Right atrium auricular region (tissue), 2 donors: Measurements from ENCODE around the gene RPP25. TPM values are rescaled to one million over a fixed set of nuclear protein-coding genes. Genes with fewer than 3 reads are reported as not detected.
"Not testable (repeated sequence)": the region's sequence is repeated elsewhere in the genome, so short reads cannot be mapped to it uniquely, and the experiment has no call there.

Source experiments
- DNase-seq: peaks from one replicate; pipeline ENCODE4 v3.0.0-alpha.2; 2019; ENCODE audit warnings: low spot score
- H3K27ac ChIP-seq, 2 donors: fragments of 200-600 bp; sonication (generic); 1 replicate in 1 of 2; 2 replicates in 1 of 2; pipeline ENCODE4 v1.5.1; 2016 to 2019
- H3K27me3 ChIP-seq, 2 donors: fragments of 200-600 bp; sonication (generic); one replicate each; pipeline versions ENCODE4 v1.5.1 to v1.6.0; 2017 to 2019
- H3K36me3 ChIP-seq: fragments of 200-600 bp; sonication (generic); one replicate; pipeline ENCODE4 v1.5.1; 2016
- H3K4me1 ChIP-seq, 2 donors: fragments of 200-600 bp; sonication (generic); one replicate each; pipeline versions ENCODE4 v1.5.1 to v1.6.0; 2017 to 2019
- H3K4me3 ChIP-seq, 2 donors: fragments of 200-600 bp; sonication (generic); 1 replicate in 1 of 2; 2 replicates in 1 of 2; pipeline ENCODE4 v1.5.1; 2017 to 2019; ENCODE audit warnings: mild to moderate bottlenecking in 1 of 2, moderate library complexity in 1 of 2
- H3K9me3 ChIP-seq, 2 donors: fragments of 200-600 bp; sonication (generic); one replicate each; pipeline ENCODE4 v1.5.1; 2019
- CTCF ChIP-seq, 2 donors: fragments of 200-600 bp; sonication (generic); IDR thresholded peaks; one replicate each; pipeline ENCODE4 v1.5.1; 2019; ENCODE audit warnings: antibody characterized with exemption in 2 of 2
- total RNA-seq, 2 donors: library from RNA; depleted of rRNA; stranded (reverse); fragments of >200 nt; gene quantifications; one replicate each; pipeline ENCODE4 v1.1.0, GENCODE V29; 2016

RPP25 gene
- total RNA-seq, 2 donors from 2014 or later, result 4.3 to 9.4 TPM

- Histone ChIP-seq H3K27ac (peak overlapping the region in 1 of 2 donors; percentile 27), H3K4me1 (peaks cover 0 to 39% of the 10 kb centered on the region in 2 donors), H3K27me3 (no peaks in the 10 kb centered on the region), H3K9me3 (no peaks in the 10 kb centered on the region), H3K4me3 (no peak overlapping the region), H3K36me3 (peaks cover 20% of the 10 kb centered on the region)
- no peak for TF ChIP-seq CTCF (IDR thresholded peaks at IDR 0.05)
- no peak for DNase-seq
Measured at GRCh38 chr15:74933573-74933972, 23.0 kb downstream of the RPP25 start.

DNA sequence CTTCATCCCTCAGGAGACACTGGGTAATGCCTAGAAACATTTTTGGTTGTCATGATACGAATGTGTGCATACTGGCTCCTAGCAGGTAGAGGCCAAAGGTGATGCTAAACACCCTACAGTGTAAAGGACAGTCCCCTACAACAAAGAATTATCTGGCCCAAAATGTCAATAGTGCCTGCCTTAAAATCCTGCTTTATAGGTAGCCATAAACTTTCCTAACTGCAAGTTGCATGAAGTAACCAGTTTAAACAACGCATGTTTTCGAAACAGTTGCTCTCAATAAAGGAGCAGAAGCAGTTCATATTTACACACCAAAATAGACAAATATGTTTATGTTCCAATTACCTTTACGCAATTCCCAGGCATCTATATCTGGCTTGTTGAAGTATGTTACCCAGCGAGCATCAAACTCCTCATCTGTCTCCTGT, 27.8 kb downstream of the RPP25 start:
- no peak for DNase-seq
- Histone ChIP-seq H3K4me1 (peaks cover 0 to 6% of the 10 kb centered on the region in 2 donors), H3K4me3 (no peak overlapping the region), H3K27ac (no peak overlapping the region), H3K27me3 (no peaks in the 10 kb centered on the region), H3K9me3 (no peaks in the 10 kb centered on the region), H3K36me3 (peaks cover 62% of the 10 kb centered on the region)
- no peak for TF ChIP-seq CTCF (IDR thresholded peaks at IDR 0.05)

DNA sequence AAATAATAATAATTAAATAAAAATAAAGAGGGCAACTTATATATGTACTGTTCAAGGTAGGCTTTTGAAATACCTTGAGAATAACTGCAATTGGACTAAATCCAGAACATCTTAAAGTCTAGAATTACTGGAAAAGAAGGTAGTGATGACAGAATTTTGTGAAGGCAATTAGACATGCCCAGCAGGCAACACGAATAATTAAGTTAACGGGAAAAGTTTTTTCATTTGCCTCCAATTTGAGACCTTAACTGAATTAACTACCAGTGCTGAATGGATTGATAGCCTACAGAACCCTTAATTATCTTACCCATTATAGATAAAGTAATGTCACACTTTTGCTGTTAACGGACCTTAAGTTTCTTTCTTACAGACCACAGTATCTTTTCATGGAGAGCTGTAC, 32.0 kb downstream of the RPP25 start:
- H3K4me1 ChIP-seq, result no peaks in the 10 kb centered on the region
- TF ChIP-seq CTCF (IDR thresholded peaks at IDR 0.05), result no peak
- no peaks in the 10 kb centered on the region for H3K27me3 ChIP-seq
- H3K9me3 ChIP-seq, result no peaks in the 10 kb centered on the region
- no peak overlapping the region for H3K4me3 ChIP-seq
- no peak for DNase-seq
- H3K36me3 ChIP-seq, result peaks cover 94% of the 10 kb centered on the region
- H3K27ac ChIP-seq, result no peak overlapping the region

DNA sequence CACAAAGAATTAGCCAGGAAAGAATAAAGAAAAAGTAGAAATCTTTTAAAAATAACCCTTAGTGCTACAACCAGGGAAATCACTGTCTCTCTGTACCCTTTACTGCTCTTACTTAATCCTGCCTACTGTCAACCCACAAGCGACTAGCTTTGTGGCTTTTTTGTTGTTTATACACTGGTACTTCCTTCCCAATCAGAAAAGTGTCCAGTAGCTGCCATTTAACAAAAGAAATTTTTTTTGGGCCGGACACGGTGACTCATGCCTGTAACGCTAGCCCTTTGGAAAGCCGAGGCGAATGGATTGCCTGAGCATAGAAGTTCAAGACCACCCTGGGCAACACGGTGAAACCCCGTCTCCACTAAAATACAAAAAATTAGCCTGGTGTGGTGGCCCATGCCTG, 36.1 kb downstream of the RPP25 start:
- Histone ChIP-seq H3K4me3 (no peak overlapping the region), H3K9me3 (no peaks in the 10 kb centered on the region), H3K36me3 (peaks cover 96% of the 10 kb centered on the region), H3K27me3 (no peaks in the 10 kb centered on the region), H3K4me1 (no peaks in the 10 kb centered on the region), H3K27ac (no peak overlapping the region)
- no peak for DNase-seq
- no peak for TF ChIP-seq CTCF (IDR thresholded peaks at IDR 0.05)

DNA sequence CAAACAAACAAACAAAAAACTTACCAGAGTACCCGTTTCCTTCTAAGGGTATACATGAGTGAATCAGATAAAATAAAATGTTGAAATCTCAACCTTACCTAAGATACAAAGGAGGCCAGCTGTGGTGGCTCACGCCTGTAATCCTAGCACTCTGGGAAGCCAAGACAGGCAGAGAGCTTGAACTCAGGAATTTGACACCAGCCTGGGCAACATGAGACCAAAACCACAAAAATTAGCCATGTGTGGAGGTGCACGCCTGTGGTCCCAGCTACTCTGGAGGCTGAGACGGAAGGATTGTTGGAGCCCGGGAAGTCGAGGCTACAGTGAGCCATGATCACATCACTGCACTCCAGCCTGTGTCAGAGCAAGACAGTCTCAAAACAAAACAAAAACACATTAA, 38.9 kb downstream of the RPP25 start:
- no peaks in the 10 kb centered on the region for H3K27me3 ChIP-seq
- no peaks in the 10 kb centered on the region for H3K9me3 ChIP-seq
- DNase-seq, result no peak
- no peak overlapping the region for H3K4me3 ChIP-seq
- TF ChIP-seq CTCF (IDR thresholded peaks at IDR 0.05), result no peak
- H3K4me1 ChIP-seq, result no peaks in the 10 kb centered on the region
- peaks cover 95% of the 10 kb centered on the region for H3K36me3 ChIP-seq
- no peak overlapping the region for H3K27ac ChIP-seq

DNA sequence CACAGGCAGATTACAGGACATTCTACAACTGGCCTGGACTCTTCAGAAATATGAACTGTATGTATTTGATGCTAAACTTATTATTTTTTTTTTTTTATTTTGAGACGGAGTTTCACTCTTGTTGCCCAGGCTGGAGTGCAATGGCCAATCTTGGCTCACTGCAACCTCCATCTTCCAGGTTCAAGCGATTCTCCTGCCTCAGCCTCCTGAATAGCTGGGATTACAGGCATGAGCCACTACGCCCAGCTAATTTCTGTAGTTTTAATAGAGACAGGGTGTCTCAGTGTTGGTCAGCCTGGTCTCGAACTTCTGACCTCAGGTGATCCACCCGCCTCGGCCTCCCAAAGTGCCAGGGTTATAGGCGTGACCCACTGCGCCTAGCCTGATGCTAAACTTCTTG, 42.8 kb downstream of the RPP25 start:
- DNase-seq, H3K27ac ChIP-seq, H3K9me3 ChIP-seq, H3K4me3 ChIP-seq, H3K4me1 ChIP-seq, H3K27me3 ChIP-seq: not testable (repeated sequence)
- H3K36me3 ChIP-seq, result peaks cover 64% of the 10 kb centered on the region
